CD14-positive monocyte (primary cell): ENCODE measurements around the gene STKLD1. TPM values are rescaled to one million over a fixed set of nuclear protein-coding genes. Genes with fewer than 3 reads are reported as not detected.

ENCODE experiments used
- DNase-seq, 3 donors: peaks; one replicate each; pipeline ENCODE4 v3.0.0-alpha.2; 2011 to 2022
- H2AFZ ChIP-seq: 2 replicates; pipeline ENCODE4 v1.6.0; 2012; ENCODE audit warnings: mild to moderate bottlenecking, low read depth, low read length, inconsistent platforms; ENCODE audit not compliant: insufficient read depth, poor library complexity, severe bottlenecking
- H3K27ac ChIP-seq, 2 donors: 1 replicate in 1 of 2; 2 replicates in 1 of 2; pipeline ENCODE4 v1.5.1; 2012 to 2013; ENCODE audit warnings: low read length in 2 of 2, control low read depth in 1 of 2, inconsistent platforms in 1 of 2, low read depth in 1 of 2, mild to moderate bottlenecking in 1 of 2
- H3K27me3 ChIP-seq, 2 donors: one replicate each; pipeline versions ENCODE4 v1.6.0 to v1.6.1; 2011 to 2013; ENCODE audit warnings: low read length in 2 of 2; ENCODE audit not compliant: control insufficient read depth in 2 of 2, insufficient read depth in 2 of 2
- H3K36me3 ChIP-seq, 2 donors: replicated peaks in 1 of 2; 1 replicate in 1 of 2; 2 replicates in 1 of 2; pipeline versions ENCODE4 v1.5.1 to v1.6.1; 2012 to 2013; ENCODE audit warnings: low read length in 2 of 2, control low read depth in 1 of 2, inconsistent platforms in 1 of 2, mild to moderate bottlenecking in 1 of 2; ENCODE audit not compliant: insufficient read depth in 2 of 2, control insufficient read depth in 1 of 2
- H3K4me1 ChIP-seq, 2 donors: 1 replicate in 1 of 2; 2 replicates in 1 of 2; pipeline versions ENCODE4 v1.5.1 to v1.6.1; 2012 to 2013; ENCODE audit warnings: low read length in 2 of 2, control low read depth in 1 of 2, inconsistent platforms in 1 of 2, mild to moderate bottlenecking in 1 of 2, moderate library complexity in 1 of 2; ENCODE audit not compliant: insufficient read depth in 2 of 2, control insufficient read depth in 1 of 2
- H3K4me2 ChIP-seq: replicated peaks from 2 replicates; pipeline ENCODE3; 2012; ENCODE audit warnings: low read length, moderate library complexity, mild to moderate bottlenecking; ENCODE audit not compliant: poor library complexity, severe bottlenecking; ENCODE audit errors: extremely low read depth
- H3K4me3 ChIP-seq, 3 experiments: fragments of 200-600 bp in 1 of 3; sonication (generic) in 1 of 3; replicated peaks in 1 of 3; 1 replicate in 2 of 3; 2 replicates in 1 of 3; pipeline ENCODE4 v1.5.1; 2011 to 2013; ENCODE audit warnings: low read length in 3 of 3, mild to moderate bottlenecking in 3 of 3, control low read depth in 2 of 3, low read depth in 2 of 3, inconsistent platforms in 1 of 3, moderate library complexity in 1 of 3
- H3K79me2 ChIP-seq: 2 replicates; pipeline ENCODE4 v1.6.0; 2012; ENCODE audit warnings: mild to moderate bottlenecking, control low read depth, inconsistent platforms, low read length, moderate library complexity; ENCODE audit not compliant: insufficient read depth
- H3K9ac ChIP-seq: 2 replicates; pipeline ENCODE4 v1.6.0; 2017; ENCODE audit warnings: low read length, mild to moderate bottlenecking; ENCODE audit not compliant: insufficient read depth, poor library complexity, severe bottlenecking
- H3K9me3 ChIP-seq, 2 donors: replicated peaks in 1 of 2; 1 replicate in 1 of 2; 2 replicates in 1 of 2; pipeline versions ENCODE4 v1.5.1 to v1.6.1; 2012 to 2013; ENCODE audit warnings: low read length in 2 of 2, control low read depth in 1 of 2; ENCODE audit not compliant: control insufficient read depth in 1 of 2, insufficient read depth in 1 of 2
- H4K20me1 ChIP-seq: 2 replicates; pipeline ENCODE4 v1.6.0; 2012; ENCODE audit warnings: mild to moderate bottlenecking, low read length, control low read depth, moderate library complexity; ENCODE audit not compliant: insufficient read depth
- H3K27ac Mint-ChIP-seq, 7 donors: one replicate each; pipeline ENCODE4 v1.8.0; 2020; ENCODE audit warnings: mild to moderate bottlenecking in 7 of 7, mixed read lengths in 7 of 7, moderate library complexity in 6 of 7, inconsistent platforms in 2 of 7
- H3K27me3 Mint-ChIP-seq, 3 donors: one replicate each; pipeline ENCODE4 v1.8.0; 2021 to 2022; ENCODE audit warnings: low read depth in 3 of 3, mild to moderate bottlenecking in 3 of 3, mixed read lengths in 3 of 3, moderate library complexity in 3 of 3, inconsistent platforms in 1 of 3
- H3K36me3 Mint-ChIP-seq, 2 donors: one replicate each; pipeline ENCODE4 v1.8.0; 2020; ENCODE audit warnings: mixed read lengths in 2 of 2, inconsistent platforms in 1 of 2, mild to moderate bottlenecking in 1 of 2
- H3K4me1 Mint-ChIP-seq: one replicate; pipeline ENCODE4 v1.8.0; 2020; ENCODE audit warnings: mild to moderate bottlenecking, mixed read lengths
- H3K4me3 Mint-ChIP-seq, 2 donors: one replicate each; pipeline ENCODE4 v1.8.0; 2020; ENCODE audit warnings: mild to moderate bottlenecking in 2 of 2, mixed read lengths in 2 of 2, moderate library complexity in 1 of 2
- H3K9me3 Mint-ChIP-seq, 7 donors: one replicate each; pipeline ENCODE4 v1.8.0; 2020 to 2022; ENCODE audit warnings: mixed read lengths in 7 of 7, mild to moderate bottlenecking in 6 of 7, moderate library complexity in 6 of 7, inconsistent platforms in 2 of 7
- WGBS: methylation state at CpG from one replicate; pipeline ENCODE4 v1.1.5; 2013; ENCODE audit warnings: missing lambda C conversion rate; ENCODE audit not compliant: insufficient coverage; 5-methylcytosine and 5-hydroxymethylcytosine counted together
- intact Hi-C, 2 donors: fragments of 100-400 bp; cut with micrococcal nuclease; formaldehyde crosslinking; loops; one replicate each; pipeline versions ENCODE4 v1.15.0 to v1.15.1; 2023
- polyA plus RNA-seq, 3 donors: library from polyadenylated mRNA; depleted of rRNA in 1 of 3; unstranded in 2 of 3; stranded (reverse) in 1 of 3; fragments of 300-500 nt in 2 of 3; fragments of >200 nt in 1 of 3; fragmentation: Illumina TruSeq in 2 of 3; gene quantifications; 1 replicate in 2 of 3; 2 replicates in 1 of 3; pipeline ENCODE4 v1.2.3, GENCODE V29; 2012 to 2021
- TF ChIP-seq, protein P1 (sequence below): fragments of 200-600 bp; IDR thresholded peaks from one replicate; pipeline ENCODE4 v1.8.0; 2022; ENCODE audit warnings: antibody characterized with exemption, mild to moderate bottlenecking

Gene STKLD1
- polyA plus RNA-seq, 3 donors = 0.27 TPM; not detected in 2

DNA sequence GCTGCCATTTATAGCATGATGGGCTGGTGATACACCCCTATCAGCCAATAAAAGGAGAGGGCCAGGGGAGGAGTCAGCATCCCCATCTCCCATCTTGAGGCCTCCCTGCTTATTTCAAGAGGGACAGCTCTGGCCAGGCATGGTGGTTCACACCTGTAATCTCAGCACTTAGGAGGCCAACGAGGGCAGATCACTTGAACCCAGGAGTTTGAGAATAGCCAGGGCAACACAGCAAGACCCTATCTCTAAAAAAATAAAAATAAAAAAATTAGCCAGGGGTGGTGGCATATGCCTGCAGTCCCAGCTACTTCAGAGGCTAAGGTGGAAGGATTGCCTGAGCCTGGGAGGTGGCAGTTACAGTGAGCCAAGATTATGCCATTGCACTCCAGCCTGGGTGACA, 31.9 kb downstream of the STKLD1 start:
- Histone ChIP-seq H3K36me3 (peaks cover 84 to 94% of the 10 kb centered on the region in 2 donors), H3K4me1 (no peaks in the 10 kb centered on the region), H3K9ac (no peak overlapping the region), H3K4me3 (no peak overlapping the region), H4K20me1 (peaks cover 6% of the 10 kb centered on the region), H3K79me2 (no peaks in the 10 kb centered on the region), H3K27ac (no peak overlapping the region), H2AFZ (no peak overlapping the region), H3K27me3 (no peaks in the 10 kb centered on the region), H3K4me2 (no peak overlapping the region), H3K9me3 (no peaks in the 10 kb centered on the region)
- intact Hi-C loops = loop anchor here in 1 of 2 donors (10.0 kb wide), 1 partner anchor 173 kb away; no protein-coding TSS in a partner anchor
- DNase-seq = no peak
- H3K36me3 Mint-ChIP-seq = peaks cover 72 to 88% of the 10 kb centered on the region in 2 donors
- peak overlapping the region in 1 of 7 donors; percentile 36 for H3K27ac Mint-ChIP-seq
- 83% methylated on average over 1 of the region's 1 CpG for WGBS
- H3K9me3 Mint-ChIP-seq = no peaks in the 10 kb centered on the region
- H3K27me3 Mint-ChIP-seq = peaks cover 0 to 3% (median 3%) of the 10 kb centered on the region in 3 donors
- H3K4me3 Mint-ChIP-seq = no peak overlapping the region
- TF ChIP-seq, protein P1, sequence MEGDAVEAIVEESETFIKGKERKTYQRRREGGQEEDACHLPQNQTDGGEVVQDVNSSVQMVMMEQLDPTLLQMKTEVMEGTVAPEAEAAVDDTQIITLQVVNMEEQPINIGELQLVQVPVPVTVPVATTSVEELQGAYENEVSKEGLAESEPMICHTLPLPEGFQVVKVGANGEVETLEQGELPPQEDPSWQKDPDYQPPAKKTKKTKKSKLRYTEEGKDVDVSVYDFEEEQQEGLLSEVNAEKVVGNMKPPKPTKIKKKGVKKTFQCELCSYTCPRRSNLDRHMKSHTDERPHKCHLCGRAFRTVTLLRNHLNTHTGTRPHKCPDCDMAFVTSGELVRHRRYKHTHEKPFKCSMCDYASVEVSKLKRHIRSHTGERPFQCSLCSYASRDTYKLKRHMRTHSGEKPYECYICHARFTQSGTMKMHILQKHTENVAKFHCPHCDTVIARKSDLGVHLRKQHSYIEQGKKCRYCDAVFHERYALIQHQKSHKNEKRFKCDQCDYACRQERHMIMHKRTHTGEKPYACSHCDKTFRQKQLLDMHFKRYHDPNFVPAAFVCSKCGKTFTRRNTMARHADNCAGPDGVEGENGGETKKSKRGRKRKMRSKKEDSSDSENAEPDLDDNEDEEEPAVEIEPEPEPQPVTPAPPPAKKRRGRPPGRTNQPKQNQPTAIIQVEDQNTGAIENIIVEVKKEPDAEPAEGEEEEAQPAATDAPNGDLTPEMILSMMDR = no peak
- no peaks in the 10 kb centered on the region for H3K4me1 Mint-ChIP-seq

DNA sequence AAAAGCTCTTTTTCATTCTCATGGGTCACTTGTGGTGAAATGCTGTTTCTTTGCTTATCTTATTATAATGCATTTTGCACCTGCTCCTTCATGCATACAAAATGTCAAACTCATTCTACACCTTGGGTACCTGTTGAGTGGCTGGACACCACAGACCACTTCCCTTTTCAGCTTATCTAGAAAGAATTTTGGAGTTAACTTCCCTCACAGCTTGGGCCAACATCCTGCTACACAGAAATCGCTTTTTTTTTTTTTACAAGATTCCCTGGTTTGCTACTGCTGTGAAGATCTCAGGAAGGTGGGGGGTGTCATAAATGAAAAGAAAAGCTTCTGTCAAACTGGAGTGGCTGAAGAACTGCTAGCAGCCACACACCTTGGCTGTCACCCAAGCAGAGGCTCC, 39.0 kb downstream of the STKLD1 start:
- H3K27me3 Mint-ChIP-seq = peaks cover 1 to 4% (median 2%) of the 10 kb centered on the region in 3 donors
- no CpG with 5 or more reads among the region's 1 CpG for WGBS
- H3K4me3 Mint-ChIP-seq = no peak overlapping the region
- Histone ChIP-seq H2AFZ (no peak overlapping the region), H3K4me2 (no peak overlapping the region), H3K79me2 (peaks cover 38% of the 10 kb centered on the region), H4K20me1 (peaks cover 27% of the 10 kb centered on the region), H3K4me1 (peaks cover 21 to 26% of the 10 kb centered on the region in 2 donors), H3K4me3 (no peak overlapping the region), H3K27me3 (no peaks in the 10 kb centered on the region), H3K36me3 (peaks cover 43 to 57% of the 10 kb centered on the region in 2 donors), H3K9ac (no peak overlapping the region), H3K9me3 (no peaks in the 10 kb centered on the region), H3K27ac (no peak overlapping the region)
- H3K9me3 Mint-ChIP-seq = peaks cover 0 to 8% (median 0%) of the 10 kb centered on the region in 7 donors
- intact Hi-C loops = loop anchor here (5.0 kb wide), 2 partner anchors 62 to 78 kb away; partner anchors contain the start of genes SLC2A6 (in 1 of the 2) and SURF6 (in 1 of the 2)
- H3K27ac Mint-ChIP-seq = no peak overlapping the region
- H3K36me3 Mint-ChIP-seq = peaks cover 47 to 55% of the 10 kb centered on the region in 2 donors
- peaks cover 32% of the 10 kb centered on the region for H3K4me1 Mint-ChIP-seq
- TF ChIP-seq, protein P1 = no peak
- DNase-seq = no peak
